GM21528 (cell line): Measurements from ENCODE around the gene NUBP1.
"Not testable (repeated sequence)": the region's sequence is repeated elsewhere in the genome, so short reads cannot be mapped to it uniquely, and the experiment has no call there.

Source experiments
- ATAC-seq: cut with Tn5 transposase; IDR thresholded peaks from one replicate; pipeline ENCODE4 v1.9.1; 2021; ENCODE audit warnings: mild to moderate bottlenecking, moderate library complexity; ENCODE audit not compliant: unreplicated experiment, low FRiP score

Gene NUBP1

DNA sequence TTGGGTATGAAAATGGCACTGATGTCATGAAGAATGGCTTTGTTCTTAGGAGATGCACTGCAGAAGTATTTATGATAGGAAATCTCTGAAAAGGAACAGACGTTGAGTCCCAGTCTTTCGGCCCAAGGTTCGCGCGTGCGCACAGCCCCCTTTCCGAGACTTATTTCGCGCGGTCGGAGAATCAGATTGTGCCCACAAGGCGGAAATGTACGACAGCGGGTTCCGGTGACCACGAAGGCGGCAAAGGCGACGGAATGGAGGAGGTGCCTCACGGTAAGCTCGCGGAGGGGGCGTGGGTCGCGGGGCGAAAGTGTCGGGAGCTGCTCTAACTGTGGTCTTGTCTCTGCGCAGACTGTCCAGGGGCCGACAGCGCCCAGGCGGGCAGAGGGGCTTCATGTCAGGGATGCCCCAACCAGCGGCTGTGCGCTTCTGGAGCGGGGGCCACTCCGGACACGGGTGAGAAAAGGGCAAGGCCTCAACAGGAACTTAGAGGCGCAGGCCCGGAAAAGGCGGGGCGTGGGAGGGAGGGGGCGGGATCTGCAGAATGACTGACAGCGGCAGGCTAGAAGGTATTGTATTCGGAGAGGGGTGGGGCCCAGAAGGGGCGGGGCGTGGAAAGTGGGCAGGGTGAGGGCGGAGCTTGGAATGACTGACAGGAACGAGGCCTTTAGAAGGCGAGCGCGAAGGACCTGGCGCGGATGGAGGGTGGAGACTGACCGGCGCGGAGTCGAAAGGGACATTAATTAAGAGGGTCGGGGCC is at the start of gene NUBP1:
NUBP1 (plus strand) TSS at position 233 of the 760 bp plus-strand sequence; CDS start at position 255, 22 bp downstream.
- ATAC-seq, result peak; percentile 78

DNA sequence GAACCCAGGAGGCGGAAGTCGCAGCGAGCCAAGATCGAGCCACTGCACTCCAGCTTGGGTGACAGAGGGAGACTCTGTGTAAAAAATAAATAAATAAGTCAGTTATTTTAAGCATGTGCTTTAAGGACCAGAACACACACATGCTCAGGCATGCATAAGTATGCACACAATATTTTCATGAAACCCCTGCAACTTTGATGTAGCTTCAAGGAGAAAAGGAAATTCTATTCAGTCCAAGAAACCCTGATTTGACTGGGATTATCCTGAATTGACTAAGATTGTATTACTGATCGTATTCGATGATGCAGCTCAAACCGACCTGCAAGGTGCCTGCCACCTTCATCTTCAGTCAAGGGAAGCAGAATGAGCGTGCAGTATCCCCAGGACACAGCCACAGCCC is 49.8 kb upstream of the NUBP1 start:
- ATAC-seq, result no peak

DNA sequence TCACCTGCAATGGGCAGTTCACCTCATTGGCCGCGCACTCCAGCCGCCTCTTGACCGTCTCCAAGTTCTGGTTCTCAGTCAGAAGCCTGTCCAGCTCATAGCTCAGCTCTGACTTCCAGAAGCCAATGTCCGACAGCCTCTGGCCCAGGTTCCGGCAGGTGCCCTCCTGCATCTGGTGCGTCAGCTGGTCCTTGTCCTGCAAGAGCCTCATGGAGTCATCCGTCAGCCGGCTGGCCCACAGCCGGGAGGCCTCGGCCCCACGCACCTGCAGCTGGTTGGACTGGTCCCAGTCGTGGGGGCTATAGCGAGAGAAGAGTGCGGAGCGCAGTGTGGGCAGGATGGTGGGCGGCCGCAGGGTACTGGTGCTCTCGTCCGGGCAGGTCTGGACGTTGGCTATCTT is 49.3 kb upstream of the NUBP1 start:
- ATAC-seq, result no peak

DNA sequence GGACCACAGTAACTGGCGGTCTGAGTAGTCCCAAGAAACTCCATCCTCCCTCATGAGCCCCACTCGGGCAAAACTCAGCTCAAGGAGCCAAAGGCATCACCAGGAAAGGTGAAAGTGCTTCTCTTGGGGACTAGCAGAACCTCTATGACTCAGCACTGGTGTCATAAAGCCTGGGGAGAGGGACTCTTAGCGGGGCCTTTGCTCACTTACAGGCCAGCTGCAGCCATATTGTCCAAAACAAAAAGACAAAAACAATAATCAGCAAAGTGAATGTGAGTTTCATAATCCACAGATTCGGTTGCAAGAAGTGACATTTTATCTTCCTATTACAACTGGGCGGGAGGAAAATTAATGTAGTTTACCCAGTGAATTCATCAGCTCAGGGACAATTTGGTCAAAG is 48.8 kb upstream of the NUBP1 start, which contains the start of gene TEKT5:
TEKT5 (minus strand) TSS at position 101 of the 400 bp plus-strand sequence; CDS start at position 44, 57 bp downstream.
- ATAC-seq, result no peak

DNA sequence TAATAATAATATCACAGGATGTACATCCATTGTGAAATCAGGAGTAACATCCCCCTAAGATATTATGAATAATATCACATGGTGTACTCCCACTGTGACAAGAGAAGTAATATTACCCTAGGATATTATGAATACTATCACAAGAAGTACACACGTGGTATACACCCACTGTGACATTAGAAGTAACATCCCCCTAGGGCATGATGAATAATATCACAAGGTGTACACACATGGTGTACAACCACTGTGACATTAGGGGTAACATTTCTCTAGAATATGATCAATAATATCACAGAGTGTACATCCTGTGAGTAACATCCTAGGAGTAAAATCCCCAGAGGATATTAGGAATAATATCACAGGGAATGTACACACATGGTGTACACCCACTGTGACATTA is 43.9 kb upstream of the NUBP1 start:
- no peak for ATAC-seq

DNA sequence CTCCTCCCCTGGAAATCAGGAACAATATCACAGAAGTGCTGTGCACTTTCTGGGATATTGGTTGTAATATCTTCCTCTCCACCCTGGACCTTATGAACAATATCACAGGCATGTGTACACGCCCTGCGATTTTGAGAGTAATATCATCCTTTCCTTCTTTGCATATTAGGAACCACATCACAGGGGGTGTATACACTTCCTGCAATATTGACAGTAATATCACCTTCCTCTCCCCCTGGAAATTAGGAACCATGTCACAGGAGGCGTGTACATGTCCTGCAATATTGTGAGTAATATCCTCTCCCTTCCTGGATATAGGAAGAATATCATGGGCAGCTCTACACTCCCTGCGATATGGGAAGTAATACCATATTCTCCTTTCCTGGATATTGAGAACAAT is 34.7 kb upstream of the NUBP1 start:
- ATAC-seq, result no peak

DNA sequence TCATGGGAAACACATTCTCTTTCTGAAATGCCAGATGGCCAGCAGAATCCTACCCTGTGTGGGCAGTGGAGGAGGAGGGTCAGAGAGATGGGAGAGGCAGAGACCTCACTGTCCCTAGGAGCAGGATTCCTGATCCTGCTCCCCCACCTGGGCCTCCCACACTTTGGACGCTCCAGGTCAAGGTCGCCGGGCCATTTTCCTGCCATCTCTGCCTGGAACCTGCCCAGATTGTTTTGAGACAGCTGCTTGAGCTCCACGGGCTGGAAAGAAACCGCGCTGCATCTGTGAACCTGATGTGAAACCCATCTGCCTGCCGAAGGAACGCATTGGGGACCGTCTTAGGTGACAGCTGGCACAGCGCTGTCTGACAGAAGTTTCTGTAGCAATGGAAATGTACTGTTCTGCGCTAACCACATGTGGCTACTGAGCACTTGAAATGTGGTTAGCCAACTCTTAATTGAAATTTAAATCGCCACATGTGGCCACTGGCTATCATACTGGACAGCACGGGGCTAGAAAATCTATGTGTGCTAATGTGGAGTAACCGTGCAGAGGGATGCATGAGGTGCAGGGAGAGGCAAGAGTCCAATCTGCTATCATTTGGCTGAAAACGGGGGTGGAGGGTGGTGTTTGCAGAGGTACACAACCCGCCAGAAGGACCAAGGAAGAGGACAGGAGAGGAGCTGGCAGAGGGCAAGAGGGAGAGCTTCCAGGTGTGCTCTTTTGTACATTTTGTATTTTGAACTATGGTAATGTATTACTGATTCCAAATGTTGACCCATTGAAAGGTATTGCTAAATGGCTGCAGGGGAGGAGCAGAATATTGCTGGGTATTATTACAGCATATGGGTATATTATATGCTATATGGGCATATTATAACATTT is 15.4 kb upstream of the NUBP1 start:
- no peak for ATAC-seq

DNA sequence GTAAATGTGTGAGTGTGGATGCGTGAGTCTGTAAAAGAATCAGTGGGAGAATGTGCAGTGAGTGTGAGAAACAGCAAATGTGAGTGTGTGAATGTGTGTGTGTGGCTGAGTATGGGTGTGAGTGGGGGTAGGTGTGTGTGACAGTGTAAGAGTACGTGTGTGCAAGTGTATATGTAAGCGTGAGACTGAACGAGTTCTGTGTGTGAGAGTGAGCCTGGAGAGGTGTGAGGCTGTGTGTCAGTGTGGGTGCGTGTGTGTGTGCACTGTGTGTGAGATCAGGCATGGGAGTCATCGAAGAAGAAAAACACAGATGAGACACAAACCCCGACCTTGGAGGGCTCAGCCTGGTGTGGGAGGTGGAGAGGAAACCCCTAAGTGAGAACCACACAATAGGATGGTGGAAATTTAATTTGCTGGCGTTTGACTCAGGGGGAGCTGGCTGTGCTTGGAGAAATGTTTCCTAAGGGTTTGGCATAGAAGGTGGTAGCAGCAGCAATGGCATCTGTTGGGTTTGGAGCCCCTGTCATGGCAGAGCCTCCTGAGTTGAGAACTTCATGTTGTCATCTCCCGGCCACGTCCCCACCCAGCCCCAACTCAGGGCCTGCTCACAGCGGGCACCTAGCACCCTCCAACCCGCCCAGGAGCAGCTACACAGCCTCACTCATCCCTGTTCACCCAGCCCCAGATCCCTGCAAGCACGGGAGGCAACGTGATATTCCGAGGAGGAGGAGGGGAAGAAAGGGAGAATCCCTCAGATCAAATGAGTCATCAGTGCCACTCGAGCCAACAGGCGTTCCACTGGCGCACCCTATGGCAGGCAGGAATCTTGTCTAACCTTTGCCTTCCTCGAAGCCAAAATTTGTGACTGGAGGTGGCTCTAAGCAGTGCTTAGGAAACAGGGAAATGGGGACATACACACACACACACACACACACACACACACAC is 14.3 kb upstream of the NUBP1 start:
- ATAC-seq, result no peak

DNA sequence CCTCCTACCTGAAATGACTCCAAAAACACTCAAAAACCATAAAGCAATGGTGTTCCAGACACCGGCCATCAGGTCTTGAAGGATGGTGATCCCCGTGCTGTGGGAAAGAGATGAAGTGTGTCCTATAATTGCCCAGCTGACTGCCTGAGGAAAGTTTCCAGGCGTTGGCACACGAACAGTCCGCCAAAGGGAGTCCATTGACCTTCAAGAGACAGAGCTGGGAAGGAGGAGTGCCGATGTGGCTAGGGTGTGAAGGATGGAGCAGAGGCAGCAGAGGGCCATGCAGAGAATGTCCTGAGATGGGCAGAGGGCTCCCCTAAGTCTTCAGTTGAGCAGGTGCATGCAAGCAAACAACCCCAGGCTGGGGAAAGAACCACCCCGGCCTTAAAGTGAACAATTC is 11.9 kb upstream of the NUBP1 start:
- no peak for ATAC-seq

DNA sequence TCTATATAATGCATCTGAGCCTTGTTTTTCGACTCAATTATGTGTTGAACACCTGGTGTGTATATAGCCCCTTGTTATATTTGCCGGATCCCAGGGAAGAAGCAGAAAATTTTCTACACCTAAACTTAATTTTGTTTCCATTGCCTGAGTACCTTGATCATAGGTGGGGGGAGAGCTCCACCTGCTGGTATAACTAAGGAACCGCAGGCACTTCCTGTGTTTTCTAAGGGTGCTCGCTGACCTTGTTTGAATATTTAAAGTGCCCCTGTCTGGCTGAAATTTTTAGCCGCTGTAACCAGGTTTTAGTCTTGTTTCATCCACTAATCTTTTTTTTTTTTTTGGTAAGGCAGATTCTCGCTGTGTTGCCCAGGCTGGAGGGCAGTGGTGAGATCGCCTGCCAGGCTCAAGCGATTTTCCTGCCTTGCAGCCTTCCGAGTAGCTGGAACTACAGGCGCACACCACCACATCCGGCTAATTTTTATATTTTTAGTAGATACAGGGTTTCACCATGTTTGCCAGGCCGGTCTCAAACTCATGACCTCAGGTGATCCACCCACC is 6.5 kb upstream of the NUBP1 start:
- ATAC-seq, result peak; percentile 40

DNA sequence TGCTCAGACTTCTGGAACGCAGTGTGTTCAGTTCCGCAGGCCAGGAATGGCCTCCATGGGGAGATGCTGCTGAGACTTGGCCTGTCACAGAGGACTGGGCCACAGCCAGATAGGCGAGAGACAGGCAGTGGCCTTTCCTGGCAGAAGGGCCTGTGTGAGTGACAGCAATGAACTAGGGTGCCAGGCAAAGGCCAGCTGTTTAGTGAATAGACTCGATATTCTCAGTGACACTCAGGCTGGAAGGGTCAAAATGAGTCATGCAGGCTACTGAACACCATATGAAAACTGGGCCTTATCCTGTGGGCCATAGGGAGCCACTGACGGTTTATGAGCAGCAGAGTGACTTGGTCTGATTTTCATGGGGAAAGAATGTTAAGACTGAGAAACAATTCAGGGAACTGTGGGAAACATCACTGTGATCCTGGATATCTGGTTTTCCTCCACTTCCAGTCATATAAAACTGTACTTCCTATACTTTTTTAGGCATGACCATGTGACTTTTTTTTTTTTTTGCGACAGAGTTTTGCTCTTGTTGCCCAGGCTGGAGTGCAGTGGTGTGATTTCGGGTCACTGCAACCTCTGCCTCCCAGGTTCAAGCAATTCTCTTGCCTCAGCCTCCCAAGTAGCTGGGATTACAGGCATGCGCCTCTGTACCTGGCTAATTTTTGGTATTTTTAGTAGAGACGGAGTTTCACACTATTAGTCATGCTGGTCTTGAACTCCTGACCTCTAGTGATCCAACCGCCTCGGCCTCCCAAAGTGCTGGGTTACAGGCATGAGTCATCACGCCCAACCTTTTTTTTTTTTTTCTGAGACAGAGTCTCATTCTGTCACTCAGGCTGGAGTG is 5.2 kb upstream of the NUBP1 start:
- peak; percentile 47 for ATAC-seq

DNA sequence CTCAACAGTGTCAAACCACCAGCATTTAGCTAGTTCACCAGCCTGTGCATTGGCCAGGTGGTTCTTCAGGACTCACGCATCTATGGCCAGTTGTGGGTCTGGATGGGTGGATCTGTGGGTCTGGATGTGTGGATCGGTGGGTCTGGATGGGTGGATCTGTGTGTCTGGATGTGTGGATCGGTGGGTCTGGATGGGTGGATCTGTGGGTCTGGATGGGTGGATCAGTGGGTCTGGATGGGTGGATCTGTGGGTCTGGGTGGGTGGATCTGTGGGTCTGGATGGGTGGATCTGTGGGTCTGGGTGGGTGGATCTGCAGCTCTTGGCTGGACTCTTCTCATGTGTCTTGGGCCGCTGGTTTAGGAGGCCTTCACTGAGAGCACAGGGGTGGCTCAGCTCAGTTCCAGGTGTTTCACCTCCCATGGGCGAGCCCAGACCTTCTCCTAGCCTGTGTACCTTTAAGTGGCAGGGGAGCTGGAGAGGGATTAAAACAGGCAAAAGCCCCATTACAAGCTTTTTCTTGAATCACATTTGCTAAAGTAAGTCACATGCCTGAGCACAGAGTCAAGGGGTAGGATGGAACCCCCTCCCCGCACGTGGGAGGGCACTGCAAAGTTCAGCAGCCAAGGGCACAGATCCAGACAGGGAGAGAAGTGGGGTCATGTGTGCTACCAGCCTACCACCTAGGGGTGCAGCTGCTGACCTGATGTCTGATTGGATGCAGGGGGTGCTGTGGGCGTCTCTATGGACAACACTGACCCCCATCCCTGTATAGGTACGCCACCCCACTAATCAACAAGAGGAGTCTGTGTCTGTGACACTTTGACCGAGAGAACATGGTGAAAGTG is 3.4 kb upstream of the NUBP1 start:
- ATAC-seq, result no peak

DNA sequence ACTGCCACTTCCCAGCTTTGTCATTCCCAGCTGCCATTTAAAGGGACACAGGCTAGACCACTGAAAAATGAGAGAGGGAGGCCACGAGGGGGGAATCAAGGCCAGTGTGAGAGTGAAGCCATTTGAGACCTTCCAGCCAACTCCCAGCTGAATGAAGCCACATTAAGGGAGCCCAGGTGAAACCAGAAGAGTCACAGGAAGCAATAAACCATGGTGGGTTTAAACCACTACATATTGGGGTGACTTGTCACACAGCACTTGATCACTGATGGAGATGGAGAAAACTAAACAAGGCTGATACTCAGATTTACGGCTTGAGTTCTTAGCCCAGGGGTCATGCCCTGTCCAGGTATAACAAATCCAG is 2.8 kb upstream of the NUBP1 start:
- no peak for ATAC-seq

DNA sequence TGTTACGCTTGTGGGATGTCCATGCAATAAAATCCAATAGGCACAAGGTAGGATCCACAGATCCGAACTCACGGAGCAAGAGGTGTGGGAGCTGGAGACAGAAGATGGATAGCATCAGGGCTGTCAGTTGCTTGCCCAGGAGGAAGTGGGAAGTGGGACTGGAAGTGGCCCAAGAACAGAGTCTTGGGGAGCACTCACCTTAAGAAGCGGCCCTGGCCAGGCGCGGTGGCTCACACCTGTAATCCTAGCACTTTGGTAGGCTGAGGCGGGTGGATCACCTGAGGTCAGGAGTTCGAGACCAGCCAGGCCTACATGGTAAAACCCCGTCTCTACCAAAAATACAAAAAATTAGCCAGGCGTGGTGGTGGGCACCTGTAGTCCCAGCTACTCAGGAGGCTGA is 2.4 kb upstream of the NUBP1 start:
- not testable (repeated sequence) for ATAC-seq

DNA sequence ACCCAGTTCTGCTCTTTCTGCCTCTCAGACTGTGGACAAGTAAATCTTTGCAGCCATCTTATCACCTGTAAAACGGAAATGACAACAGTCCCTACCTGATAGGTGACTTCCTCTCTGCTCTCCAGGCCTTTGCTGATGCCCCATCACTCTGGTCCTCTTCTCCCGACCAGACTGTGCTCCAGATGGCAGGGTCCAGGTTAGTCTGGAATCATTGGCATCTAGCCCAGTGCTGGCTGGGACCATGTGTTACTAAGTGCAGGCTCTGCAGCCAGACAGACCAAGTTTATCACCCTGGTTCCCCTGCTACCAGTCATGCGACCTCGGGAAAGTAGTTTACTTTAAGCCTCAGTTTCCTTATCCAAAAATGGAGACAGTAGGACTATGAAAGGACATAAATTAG is 1.8 kb upstream of the NUBP1 start:
- no peak for ATAC-seq

DNA sequence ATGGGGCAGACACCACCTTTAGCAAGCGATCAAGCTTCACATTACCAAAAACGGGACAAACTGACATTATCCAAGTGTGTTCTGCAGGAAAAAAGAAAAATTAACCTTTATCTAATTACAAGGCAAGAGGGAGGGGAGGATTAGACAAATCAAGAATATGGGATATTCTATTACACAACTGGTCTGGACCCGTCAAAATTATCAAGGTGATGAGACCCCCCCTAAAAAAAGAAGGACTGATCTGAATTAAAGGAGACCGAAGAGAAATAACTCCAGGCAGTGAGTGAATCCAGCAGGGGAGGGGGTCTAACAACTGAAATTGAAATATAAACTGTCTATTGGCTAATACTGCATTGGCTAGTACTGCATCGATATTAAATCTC is 424 bp upstream of the NUBP1 start:
- no peak for ATAC-seq

DNA sequence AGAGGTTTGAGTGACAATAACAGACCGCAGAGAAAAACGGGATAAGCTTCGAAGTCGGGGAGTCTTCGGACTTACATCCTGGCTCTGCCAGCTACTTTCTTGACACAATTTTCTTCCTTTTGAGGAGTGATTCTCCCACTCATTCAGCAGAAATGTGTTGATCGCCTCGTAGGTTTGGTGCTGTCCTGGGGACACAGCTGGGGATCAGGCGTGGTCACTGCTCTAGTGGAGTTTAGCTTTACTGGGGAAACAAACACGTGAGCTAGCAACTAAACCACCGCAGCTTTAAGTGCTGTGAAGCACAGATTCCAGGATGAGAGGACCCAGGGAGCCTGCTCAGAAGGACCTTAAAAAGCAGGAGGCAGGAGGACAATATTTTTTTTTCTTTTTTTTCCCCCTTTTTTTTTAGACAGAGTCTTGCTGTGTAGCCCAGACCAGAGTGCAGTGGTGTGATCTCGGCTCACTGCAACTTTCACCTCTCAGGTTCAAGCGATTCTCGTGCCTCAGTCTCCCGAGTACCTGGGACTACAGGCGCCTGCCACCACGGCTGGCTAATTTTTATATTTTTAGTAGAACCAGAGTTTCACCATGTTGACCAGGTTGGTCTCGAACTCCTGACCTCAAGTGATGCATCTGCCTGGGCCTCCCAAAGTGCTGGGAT is 858 bp downstream of the NUBP1 start:
- ATAC-seq, result no peak

DNA sequence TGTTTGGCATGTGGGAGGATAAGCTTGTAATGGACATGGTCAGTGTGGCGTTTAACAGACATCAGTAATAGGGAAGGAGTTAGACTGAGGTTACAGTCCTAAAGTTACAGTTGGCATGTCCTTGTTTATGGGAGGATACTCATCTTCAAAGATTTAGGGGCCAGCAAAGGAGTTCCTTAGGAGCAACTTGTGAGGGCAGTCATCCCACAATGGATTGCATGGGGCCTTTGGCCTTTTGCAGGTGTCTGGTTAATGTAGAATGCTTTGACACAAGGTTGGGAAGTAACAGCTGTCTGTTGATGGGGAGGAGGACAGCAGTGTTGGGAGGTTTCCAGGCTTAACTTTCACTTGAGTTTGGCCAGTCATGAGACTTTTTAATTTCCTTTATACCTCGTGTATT is 2.2 kb downstream of the NUBP1 start:
- no peak for ATAC-seq
